Endothelial cell (in vitro differentiated cells): ENCODE measurements around the gene PHOX2A. TPM values are rescaled to one million over a fixed set of nuclear protein-coding genes. Genes with fewer than 3 reads are reported as not detected.
"Not testable (repeated sequence)": the region's sequence is repeated elsewhere in the genome, so short reads cannot be mapped to it uniquely, and the experiment has no call there.

ENCODE experiments used
- DNase-seq: peaks from one replicate; pipeline ENCODE4 v3.0.0; 2021; ENCODE audit warnings: low spot score
- H3K27ac Mint-ChIP-seq: one replicate; pipeline ENCODE4 v1.8.0; 2021; ENCODE audit warnings: mixed read lengths, inconsistent platforms; ENCODE audit not compliant: unreplicated experiment
- H3K27me3 Mint-ChIP-seq: one replicate; pipeline ENCODE4 v1.8.0; 2021; ENCODE audit warnings: mild to moderate bottlenecking, moderate library complexity, mixed read lengths, inconsistent platforms; ENCODE audit not compliant: unreplicated experiment
- H3K36me3 Mint-ChIP-seq: one replicate; pipeline ENCODE4 v1.8.0; 2021; ENCODE audit warnings: mild to moderate bottlenecking, low read depth, mixed read lengths, inconsistent platforms; ENCODE audit not compliant: unreplicated experiment
- H3K4me1 Mint-ChIP-seq: one replicate; pipeline ENCODE4 v1.8.0; 2021; ENCODE audit warnings: mild to moderate bottlenecking, mixed read lengths, inconsistent platforms; ENCODE audit not compliant: unreplicated experiment
- H3K4me3 Mint-ChIP-seq: one replicate; pipeline ENCODE4 v1.8.0; 2021; ENCODE audit warnings: mild to moderate bottlenecking, mixed read lengths, inconsistent platforms; ENCODE audit not compliant: unreplicated experiment
- H3K9me3 Mint-ChIP-seq: one replicate; pipeline ENCODE4 v1.8.0; 2021; ENCODE audit warnings: mixed read lengths, inconsistent platforms; ENCODE audit not compliant: unreplicated experiment
- CTCF ChIP-seq: fragments of 200-600 bp; sonication (generic); IDR thresholded peaks from one replicate; pipeline ENCODE4 v1.5.0; 2021; ENCODE audit warnings: antibody characterized with exemption; ENCODE audit not compliant: unreplicated experiment
- total RNA-seq: library from RNA; stranded (reverse); fragmentation: NEBNext Ultra II Directional; extraction: Animal tissue kit (Norgen Biotek cat#: 25700); gene quantifications from one replicate; pipeline ENCODE4 v1.2.1, GENCODE V29; 2021; ENCODE audit not compliant: unreplicated experiment

The PHOX2A gene
- total RNA-seq, 1 donor from 2014 or later, result not detected

GRCh38 chr11:72271980-72272379, 28.0 kb upstream of the PHOX2A start:
- no peaks in the 10 kb centered on the region for H3K9me3 Mint-ChIP-seq
- no peak for TF ChIP-seq CTCF
- no peak for DNase-seq

GRCh38 chr11:72267956-72268617, 24.1 kb upstream of the PHOX2A start:
- Mint-ChIP-seq H3K9me3 (no peaks in the 10 kb centered on the region), H3K4me1 (peaks cover 13% of the 10 kb centered on the region), H3K27ac (no peak overlapping the region), H3K36me3 (no peaks in the 10 kb centered on the region), H3K4me3 (no peak overlapping the region), H3K27me3 (peaks cover 3% of the 10 kb centered on the region)
- no peak for TF ChIP-seq CTCF
- no peak for DNase-seq

More at GRCh38 chr11:72271980-72272379, 28.0 kb upstream of the PHOX2A start:
- peaks cover 1% of the 10 kb centered on the region for H3K4me1 Mint-ChIP-seq
- no peak overlapping the region for H3K4me3 Mint-ChIP-seq
- H3K27me3 Mint-ChIP-seq, result peaks cover 4% of the 10 kb centered on the region
- no peak overlapping the region for H3K27ac Mint-ChIP-seq
- H3K36me3 Mint-ChIP-seq, result no peaks in the 10 kb centered on the region

- not testable (repeated sequence) for H3K27ac Mint-ChIP-seq, DNase-seq, H3K9me3 Mint-ChIP-seq, H3K36me3 Mint-ChIP-seq, H3K27me3 Mint-ChIP-seq, H3K4me3 Mint-ChIP-seq
- H3K4me1 Mint-ChIP-seq, result peaks cover 13% of the 10 kb centered on the region
Measured at GRCh38 chr11:72266960-72267359, 23.0 kb upstream of the PHOX2A start.

GRCh38 chr11:72265951-72266350, 22.0 kb upstream of the PHOX2A start:
- H3K9me3 Mint-ChIP-seq, result no peaks in the 10 kb centered on the region
- H3K36me3 Mint-ChIP-seq, result no peaks in the 10 kb centered on the region
- no peak overlapping the region for H3K4me3 Mint-ChIP-seq
- peaks cover 13% of the 10 kb centered on the region for H3K4me1 Mint-ChIP-seq
- no peak for DNase-seq
- no peak for TF ChIP-seq CTCF
- peak overlapping the region; percentile 6 for H3K27ac Mint-ChIP-seq
- H3K27me3 Mint-ChIP-seq, result peaks cover 3% of the 10 kb centered on the region

- Mint-ChIP-seq H3K4me3 (no peak overlapping the region), H3K27ac (no peak overlapping the region), H3K27me3 (no peaks in the 10 kb centered on the region), H3K4me1 (peaks cover 13% of the 10 kb centered on the region), H3K9me3 (no peaks in the 10 kb centered on the region), H3K36me3 (no peaks in the 10 kb centered on the region)
- no peak for TF ChIP-seq CTCF
- no peak for DNase-seq
Measured at GRCh38 chr11:72263361-72263760, 19.4 kb upstream of the PHOX2A start.
